ENCODE results near the gene PDLIM5.

Gene PDLIM5

DNA sequence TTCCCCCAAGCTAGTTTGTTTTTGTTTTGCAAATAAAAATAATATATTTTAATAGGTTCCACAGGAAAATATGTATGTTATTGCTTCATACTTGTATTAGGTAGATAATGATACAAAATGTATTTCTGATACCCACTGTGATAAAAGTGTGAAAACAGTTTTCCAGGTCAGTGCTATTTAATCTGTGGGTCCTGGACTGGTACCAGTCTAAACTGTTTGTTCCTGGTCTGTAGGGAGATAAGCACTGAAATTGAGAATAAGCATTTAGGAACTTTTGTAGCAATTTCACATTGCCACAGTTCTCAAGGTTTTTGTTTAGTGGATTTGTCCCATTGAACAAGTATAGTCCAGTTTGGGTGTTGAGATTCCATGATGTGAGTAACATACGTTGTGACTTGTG lies 110.5 kb downstream of the PDLIM5 start:
- DNase-seq = no peak

DNA sequence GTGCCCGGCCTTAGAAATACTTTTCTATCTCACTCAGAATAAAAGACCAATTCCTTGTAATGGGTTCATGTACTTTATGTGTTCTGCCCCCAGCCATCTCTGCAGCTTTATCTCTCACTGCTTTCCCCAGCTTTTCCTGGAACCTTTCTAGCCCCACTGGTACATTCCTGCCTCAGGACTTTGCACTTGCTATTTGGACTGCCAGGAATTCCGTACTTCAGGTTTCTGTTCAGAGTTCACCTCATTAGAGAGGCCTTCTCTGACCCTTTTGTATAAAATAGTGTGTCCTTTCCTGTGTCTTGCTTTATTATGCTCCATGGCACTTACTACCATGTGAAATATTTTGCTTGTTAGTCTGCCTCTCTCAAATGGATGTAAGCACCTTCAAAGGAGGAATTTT lies 112.5 kb downstream of the PDLIM5 start:
- DNase-seq = no peak

DNA sequence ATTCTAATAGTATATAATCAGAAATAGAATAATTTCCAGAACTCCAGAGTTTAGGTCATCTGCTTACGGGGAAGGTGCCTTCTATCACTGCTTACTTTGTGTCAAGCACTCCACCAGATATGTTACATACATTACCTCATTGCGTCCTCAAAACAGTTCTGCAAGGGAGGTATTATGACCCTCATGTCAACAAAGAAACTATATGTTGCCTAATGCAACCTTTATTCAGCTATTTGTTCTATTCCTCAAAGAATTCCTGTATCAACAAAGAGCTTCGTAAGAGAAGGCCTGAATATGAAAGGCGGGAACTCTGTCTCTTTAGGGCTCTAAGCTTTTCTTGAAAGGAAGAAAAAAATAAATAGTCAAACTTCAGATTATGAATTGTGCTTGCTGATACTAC lies 114.7 kb downstream of the PDLIM5 start:
- DNase-seq = no peak

DNA sequence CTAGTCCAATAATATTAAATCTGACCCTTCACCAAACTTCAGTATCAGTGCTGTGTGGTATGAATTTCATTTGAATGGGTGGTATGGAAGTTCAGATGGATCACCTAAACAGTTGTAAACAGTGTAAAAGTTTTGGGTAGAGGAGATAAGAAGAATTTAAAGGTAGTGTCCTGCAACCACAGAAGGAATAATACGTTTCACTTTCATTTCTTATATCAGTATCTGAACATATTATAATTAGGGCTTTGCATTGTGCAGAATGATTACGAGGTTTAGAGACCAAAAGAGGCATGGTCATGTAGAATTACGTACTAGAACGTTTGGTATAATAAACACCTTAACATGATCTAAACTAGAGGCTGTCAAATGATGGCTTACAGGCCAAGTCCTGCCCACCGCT lies 116.1 kb downstream of the PDLIM5 start:
- DNase-seq = no peak

DNA sequence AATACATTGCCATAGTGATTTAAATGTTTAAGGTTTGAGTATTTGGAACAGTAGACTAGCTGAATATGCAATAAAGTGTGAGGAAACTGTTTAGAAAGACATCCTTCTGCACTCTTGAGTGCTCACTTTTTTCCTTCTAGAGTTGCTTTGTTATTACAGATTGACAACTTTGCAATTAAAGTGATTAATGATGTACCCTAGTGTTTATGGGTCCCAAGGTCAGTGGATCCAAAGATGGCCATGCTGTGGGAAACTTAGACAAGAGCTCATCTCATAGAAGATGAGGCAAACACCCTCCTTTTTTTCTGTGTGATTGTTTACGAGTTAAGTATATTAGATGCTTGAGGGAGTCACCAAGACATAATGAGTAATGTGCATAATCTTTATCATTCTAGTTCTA lies 118.8 kb downstream of the PDLIM5 start:
- DNase-seq = peak; percentile 23

DNA sequence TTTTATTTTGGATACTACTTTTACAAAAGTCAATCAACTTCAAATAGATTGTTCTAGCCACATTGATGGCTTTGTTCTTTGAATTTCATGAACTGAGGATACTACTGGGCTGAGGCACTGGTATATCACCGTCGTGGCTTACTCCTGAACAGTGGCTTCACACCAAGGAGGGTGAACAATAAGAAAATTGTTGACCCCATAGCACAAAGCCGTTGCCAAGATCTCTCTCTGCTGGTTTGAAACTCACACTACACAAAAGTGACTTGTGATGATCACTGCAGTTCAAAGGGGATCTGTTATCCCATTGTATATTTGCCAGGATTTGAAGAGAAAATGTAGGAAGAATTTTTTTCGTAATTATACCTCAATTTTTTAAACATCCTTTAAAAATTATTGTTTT lies 119.6 kb downstream of the PDLIM5 start:
- DNase-seq = peak; percentile 28

DNA sequence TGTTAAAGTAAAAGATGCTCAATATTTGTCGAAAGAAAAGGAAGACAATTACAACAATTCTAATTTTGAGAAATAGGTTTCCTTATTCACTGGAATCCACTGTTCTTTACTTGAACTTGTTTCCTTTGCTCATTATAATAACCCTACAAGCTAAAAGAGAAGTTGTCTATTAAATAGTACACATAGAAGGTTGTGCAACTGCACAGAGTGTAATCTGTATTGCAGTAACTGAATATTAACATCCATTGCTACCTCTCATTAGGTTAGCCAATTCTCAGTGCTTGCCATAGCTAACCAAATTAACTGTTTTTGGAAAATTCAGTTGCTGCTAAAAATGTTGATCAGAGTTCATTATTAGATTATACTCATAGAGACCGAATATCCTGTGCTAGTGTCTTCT lies 120.0 kb downstream of the PDLIM5 start:
- DNase-seq = no peak

DNA sequence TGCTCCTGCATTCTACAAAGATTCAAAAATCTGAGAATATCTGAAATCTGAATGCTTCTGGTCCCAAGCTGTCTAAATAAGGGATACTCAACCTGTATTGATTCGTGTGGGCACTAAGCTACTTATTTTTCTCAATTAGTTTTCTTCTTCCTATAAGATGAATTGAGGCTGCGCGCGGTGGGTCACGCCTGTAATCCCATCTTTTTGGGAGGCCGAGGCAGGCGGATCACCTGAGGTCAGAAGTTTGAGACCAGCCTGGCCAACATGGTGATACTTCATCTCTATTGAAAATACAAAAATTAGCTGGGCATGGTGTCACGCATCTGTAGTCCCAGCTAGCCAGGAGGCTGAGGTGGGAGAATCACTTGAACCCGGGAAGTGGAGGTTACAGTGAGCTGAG lies 122.3 kb downstream of the PDLIM5 start:
- DNase-seq = no peak

DNA sequence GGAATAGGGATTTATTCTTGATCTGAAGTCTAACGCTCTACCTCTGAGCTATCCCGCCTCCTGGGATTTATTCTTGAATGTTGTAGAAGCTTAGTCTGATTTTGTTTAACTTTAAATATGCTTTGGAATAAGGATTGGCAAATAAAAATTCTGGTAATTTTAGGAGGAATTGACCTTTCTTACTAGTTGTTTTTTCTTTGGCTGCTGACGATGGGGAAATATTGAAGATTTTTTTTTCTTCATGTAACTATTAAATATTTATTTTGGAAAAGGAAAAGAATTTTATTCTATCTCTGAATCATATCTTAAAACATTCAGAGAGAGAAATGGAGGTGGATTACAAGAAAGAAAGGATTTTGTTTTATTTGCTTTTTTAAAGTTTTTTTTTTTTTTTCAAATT lies 122.9 kb downstream of the PDLIM5 start:
- DNase-seq = no peak

DNA sequence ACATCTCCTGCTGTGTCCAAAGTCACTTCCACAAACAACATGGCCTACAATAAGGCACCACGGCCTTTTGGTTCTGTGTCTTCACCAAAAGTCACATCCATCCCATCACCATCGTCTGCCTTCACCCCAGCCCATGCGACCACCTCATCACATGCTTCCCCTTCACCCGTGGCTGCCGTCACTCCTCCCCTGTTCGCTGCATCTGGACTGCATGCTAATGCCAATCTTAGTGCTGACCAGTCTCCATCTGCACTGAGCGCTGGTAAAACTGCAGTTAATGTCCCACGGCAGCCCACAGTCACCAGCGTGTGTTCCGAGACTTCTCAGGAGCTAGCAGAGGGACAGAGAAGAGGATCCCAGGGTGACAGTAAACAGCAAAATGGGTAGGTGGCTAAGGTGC lies 123.9 kb downstream of the PDLIM5 start:
- DNase-seq = no peak

DNA sequence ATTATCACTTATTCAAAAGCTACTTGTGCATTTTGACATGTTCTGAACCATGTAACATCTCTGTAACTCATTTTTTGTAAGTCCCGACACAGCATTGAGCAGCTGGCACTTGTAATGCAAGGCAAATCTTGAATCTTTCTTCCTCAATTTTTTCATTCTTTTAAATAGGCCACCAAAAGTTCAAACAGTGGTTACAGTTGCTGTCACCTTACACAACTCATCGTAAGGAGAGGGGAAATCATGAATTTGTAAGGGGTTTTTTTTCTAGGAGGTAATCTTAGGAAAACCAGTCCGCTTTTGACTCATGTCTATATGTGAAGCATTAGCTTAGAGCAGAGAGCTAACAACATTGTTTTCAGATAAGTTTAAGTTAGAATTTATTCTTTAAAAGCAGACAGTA lies 124.5 kb downstream of the PDLIM5 start:
- no peak for DNase-seq

DNA sequence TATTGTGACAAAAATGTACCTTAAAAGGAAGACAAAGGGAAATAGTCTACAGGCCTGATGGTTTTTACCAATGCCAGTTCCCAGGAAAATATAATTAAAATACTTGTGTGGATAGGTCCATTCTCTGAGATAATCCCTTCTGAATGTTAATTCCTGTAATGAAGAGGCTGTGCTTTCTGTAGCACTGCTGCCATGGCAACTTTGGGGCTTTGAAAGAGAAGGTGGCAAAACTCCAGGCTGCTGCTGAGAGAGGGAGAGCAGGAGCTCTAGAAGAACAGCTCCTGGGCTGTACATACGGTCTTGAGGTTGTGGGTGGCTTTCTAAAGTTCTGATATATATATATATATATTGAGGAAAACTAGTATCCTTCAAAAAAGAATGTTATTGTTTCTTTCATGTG lies 125.4 kb downstream of the PDLIM5 start:
- peak; percentile 91 for DNase-seq

DNA sequence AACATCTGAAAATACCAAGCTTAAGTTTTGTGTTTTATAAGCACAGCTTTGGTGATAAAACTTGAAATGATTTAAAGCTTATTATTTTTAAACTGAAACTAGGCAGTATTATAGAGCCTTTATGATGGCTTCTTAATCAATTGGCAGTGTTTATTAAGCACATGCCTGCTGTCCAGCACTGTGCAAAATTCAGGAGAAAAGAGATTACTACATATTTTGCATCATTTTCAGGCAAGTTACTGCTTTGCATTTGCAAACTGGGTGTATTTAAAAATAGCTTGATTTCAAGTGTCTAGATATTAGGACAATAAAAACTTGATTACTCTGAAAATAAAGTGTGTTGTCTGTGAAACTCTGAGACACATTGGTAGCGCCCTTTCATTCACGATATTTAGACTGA lies 126.5 kb downstream of the PDLIM5 start:
- DNase-seq = no peak

DNA sequence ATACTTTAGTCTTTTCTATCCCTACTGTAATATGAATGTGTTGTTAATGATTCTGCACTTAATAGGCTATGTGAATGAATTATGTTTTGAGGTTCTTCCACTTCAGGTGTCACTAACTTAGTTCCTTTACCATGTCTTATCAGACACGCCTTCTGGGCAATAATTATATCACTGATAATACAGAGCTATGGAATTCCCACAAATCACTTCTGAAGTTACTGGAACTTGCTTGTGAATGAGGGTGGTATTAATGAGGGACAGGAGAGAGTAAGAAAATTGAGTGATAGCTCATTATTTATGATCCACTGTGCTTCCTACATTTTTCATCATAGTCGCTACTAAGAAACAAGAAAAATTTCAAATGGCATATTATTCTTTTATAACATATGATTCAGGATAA lies 130.0 kb downstream of the PDLIM5 start:
- no peak for DNase-seq

DNA sequence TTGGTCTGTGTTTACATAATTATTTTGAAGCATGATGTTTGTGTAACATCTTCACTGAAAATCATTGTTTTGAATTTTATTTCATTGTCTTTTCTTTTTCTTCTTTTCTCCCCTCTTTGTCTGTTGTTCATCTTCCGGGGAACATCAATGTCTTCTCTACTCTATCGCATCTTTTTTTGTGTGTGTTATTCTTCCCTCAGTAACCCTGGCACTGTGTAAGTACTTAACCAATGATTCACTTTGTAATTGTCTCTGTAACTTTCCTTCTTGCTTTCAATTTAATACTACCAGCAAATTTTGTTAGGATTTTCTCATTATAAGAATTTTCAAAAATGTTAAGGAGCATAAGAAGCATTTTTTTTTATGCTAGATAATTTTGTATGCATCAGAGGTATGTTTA lies 130.8 kb downstream of the PDLIM5 start:
- no peak for DNase-seq

DNA sequence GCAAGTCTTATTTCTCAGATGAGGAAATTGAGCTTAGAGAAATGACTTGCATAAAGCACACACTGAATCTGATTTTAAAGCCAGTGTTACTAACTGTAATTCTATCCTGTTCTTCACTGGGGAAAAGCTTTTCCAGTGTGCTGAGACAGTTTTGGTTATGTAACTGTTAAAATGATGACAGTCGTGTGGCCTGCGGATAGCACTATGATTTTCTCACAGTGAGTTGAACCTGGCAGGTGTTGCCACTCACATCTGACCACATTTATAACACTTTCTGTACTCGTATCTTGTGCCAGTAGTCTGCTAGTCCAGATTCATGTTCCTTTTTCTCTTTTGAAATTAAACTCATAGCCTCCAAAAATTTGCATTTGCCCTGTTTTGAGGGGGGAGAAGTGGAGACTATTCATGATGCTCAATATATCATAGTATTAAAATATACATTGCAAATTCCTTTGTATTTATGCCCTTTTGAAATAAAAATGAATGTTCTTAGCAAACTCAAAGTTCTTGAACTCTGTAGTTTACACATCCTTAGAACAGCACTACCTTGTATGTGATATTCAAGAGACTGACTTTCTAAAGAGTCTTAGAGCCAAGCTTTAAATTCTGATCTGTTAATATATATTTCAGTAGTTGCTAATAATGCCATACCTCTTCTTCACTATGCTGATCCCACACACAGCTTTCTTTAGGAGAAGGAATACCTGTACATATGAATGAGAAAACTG lies 132.3 kb downstream of the PDLIM5 start:
- DNase-seq = no peak

DNA sequence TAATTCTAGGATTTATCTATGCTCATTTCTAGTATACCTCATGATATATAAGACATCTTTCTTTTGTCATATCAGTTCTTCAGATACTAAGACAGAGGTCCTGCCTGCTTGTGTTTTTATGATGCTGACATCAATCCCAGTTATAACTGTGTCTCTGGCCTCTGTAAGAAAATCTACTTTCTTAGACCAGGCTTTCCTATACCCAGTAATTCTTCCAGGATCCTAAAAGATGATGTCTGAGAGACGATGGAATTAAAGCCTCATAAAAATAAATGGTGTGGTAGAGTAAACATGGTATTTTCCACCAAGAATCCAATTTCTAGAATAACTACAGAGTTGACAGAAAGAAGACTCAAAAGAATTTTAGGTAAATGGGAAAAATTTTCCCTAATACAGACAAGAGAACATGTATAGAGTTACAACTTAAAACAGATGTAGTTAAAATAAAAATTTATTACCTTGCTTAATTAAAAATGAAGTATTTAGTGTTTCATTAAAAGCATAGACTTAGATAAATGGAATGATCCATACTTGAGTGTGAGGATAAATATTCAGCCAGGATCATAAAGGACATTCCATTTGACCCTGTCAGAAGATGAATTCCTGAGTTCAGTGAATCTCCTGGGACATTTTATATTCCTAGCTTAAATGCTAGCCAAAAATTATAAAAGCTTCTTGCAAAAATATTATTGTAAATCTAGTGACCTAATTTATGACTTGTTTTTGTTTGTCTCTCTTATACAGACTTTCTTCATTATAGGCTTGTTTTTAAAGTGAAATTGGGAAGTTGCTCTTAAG lies 137.4 kb downstream of the PDLIM5 start:
- no peak for DNase-seq

DNA sequence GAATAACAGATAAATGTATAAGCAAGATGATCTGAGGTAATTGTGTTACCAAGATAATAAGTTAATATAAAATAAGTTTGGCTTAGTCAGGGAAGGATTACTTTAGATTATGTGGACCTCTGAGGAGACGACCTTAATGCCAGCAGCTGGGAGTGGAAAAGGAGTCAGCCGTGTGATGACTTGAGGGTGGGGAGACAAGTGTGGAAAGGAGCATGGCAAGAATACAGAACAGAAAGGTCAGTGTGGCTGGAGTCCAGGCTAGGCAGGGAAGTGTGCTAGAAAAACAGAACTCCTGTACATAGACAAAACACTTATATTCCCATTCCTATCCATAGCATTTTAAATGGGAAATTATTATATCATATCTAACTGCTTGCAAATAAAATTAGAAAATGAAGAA lies 138.8 kb downstream of the PDLIM5 start:
- DNase-seq = peak; percentile 32

DNA sequence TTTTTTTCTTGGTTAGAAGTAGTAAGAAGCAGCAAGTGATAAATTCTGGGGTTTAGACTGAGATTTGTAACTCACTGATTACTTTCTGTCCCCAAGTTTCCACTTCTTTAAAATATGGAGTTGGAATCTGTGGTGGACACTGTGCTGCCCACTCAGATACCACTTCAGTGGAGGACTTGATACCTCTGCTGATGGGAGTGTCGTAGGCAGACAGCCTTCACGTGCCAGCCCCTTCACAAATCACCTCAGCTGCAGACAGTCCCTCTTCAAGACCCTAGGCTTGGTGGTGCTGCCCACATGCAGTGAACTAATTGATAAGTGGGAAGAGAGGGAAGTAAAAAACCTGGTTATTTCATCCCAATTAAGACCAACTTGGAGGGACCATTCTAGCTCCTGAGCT lies 139.5 kb downstream of the PDLIM5 start:
- no peak for DNase-seq

DNA sequence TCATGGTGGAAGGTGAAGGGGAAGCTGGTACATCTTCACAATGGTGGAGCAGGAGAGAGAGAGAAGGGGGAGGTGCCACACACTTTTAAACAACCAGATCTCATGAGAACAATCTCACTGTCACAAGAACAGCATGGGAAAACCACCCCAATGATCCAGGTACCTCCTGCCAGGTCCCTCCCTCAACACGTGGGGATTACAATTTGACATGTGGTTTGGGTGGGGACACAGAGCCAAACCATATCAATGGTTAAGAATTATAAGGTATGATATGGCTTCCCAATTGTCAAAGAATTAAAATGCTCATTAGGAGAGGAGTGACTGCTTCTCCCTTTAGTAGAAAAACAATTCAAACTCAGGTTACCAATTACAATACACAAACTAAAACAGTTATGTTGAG lies 143.3 kb downstream of the PDLIM5 start:
- no peak for DNase-seq

DNA sequence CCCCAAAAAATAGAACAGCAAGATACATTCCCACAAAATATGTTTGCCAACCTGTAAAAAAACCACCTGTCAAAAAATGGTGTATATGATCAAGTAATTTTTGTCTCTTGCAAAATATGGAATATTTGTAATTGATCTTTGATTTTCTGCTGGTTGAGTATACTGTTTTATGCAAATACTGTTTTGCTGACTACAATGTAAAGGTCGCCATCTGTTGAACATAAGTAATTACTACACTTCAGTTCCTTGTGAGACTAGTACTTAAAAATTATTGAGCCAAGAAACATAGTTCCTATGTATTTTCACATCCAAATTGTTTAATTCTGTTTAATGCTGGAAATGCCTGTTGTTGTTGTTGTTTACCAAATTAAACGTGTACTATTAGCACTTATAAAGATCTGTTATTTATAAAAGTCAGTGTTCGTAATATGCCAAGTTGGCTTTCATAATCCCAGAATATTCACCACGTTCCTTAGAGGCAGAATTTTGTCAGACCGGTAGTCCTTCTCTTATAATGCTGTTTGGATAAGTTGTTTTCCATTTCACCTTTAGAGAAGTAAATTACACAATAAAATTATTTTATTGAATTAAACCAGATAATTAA lies 144.2 kb downstream of the PDLIM5 start:
- peak; percentile 52 for DNase-seq

DNA sequence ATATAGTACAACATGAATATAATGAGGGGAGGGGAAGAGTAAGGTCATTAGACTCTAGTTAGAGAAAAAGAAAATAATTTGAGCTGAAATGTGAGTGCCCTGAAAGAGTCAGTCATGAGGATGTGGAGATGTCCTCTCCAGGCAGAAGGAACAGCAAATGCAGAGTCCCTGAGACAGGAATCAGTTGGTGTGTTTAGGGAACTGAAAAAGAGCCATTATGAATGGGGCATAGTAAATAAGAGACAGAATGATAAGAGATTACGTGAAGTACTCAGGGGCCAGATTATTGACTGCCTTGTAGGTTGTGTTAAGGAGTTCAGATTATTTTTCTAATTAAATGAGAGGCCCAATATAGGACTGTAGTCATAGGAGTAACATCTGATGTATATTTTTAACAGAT lies 147.0 kb downstream of the PDLIM5 start:
- DNase-seq = no peak

DNA sequence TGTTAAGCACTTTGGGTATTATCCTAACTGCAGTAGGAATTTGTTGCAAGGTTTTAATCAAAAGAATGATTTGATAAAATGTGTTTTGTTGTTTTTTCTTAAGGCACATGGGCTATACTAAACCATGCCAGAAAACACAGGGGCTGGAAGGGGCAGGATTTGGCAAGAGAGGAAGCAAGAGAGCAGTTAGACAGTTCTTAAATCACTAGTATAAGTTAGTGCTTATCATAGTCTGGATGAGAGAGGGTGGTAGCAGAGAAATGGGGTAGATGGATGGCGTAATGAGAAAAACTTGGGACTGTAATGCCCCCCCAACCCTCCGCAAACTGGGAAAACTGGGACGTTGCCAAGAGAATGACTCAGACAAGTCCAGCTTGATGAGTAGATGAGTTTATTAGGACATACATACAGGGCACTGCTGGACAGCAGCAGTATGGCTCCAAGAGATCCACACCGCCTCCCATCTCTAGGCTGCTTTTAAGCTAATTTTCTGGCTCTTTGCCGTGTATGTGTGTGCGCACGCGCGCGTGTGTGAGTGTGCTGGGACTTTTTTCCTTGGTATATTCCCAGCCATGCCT lies 151.5 kb downstream of the PDLIM5 start:
- DNase-seq = no peak

DNA sequence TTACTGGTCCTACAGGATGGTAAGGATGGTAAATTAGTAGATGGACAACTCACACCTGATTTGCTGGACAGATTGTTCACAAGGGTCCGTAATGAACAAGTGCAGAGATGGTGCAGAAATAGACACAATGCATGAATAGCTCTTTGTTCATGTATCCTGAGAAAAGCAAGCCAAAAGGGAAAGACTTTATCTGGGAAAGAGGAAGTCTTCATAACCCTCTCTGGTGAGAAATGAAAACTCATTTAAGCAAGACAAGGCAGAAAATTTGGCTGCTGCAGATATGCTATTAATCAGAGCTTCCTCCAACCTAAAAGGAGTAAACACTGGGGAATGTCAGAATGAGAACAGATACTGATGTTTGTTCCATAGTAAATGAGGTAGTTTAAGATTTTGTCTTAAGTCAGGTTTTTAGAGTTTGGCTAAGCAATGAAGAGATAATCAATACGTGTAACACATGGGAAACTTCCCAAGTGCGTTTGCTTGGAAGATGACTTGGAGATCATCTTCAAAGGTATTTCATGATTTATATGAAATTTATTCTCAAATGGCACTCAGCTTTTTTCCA lies 153.6 kb downstream of the PDLIM5 start:
- no peak for DNase-seq
